ENCODE results near the gene GRM2.

GRM2 gene

DNA sequence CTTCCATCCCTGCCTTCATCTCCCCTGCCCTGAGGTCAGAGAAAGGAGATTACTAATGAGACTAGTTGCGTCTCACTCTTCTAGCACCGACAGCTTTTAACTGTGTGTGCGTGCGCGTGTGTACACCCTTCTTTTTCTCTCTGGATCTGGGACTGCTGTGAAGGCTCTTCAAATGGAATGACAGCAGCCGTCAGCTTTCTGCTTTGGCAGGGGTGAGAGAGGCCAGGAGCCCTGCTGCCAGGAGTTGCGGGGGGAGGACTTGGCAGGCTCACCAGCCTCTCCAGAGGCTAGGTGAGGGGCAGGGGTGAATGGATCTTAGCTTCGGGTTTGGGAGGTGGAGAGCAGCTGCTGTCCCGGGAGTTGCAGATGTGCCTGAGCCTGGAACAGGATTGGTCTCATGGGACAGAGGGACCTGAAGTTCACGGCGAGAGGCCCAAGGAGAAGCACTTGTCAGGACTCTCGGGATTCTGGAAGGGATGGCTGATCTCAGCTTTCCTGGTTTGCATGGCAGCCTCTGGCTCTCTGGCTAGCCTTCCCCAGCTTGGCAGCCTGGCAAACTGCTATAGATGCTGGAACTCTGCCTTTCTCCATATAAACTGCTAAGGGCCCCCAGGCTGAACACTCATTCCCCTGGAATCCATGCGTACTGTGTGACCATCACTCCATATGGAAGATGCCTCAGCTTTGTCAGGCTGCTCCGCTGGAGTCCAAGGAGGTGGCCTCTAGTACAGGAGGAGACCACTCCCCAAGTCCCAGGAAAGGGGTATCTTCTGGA is 19.2 kb upstream of the GRM2 start:
- TF ChIP-seq, protein P1, sequence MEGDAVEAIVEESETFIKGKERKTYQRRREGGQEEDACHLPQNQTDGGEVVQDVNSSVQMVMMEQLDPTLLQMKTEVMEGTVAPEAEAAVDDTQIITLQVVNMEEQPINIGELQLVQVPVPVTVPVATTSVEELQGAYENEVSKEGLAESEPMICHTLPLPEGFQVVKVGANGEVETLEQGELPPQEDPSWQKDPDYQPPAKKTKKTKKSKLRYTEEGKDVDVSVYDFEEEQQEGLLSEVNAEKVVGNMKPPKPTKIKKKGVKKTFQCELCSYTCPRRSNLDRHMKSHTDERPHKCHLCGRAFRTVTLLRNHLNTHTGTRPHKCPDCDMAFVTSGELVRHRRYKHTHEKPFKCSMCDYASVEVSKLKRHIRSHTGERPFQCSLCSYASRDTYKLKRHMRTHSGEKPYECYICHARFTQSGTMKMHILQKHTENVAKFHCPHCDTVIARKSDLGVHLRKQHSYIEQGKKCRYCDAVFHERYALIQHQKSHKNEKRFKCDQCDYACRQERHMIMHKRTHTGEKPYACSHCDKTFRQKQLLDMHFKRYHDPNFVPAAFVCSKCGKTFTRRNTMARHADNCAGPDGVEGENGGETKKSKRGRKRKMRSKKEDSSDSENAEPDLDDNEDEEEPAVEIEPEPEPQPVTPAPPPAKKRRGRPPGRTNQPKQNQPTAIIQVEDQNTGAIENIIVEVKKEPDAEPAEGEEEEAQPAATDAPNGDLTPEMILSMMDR (IDR thresholded peaks at IDR 0.05; ENCODE audit: low read depth, low read length) = no peak

DNA sequence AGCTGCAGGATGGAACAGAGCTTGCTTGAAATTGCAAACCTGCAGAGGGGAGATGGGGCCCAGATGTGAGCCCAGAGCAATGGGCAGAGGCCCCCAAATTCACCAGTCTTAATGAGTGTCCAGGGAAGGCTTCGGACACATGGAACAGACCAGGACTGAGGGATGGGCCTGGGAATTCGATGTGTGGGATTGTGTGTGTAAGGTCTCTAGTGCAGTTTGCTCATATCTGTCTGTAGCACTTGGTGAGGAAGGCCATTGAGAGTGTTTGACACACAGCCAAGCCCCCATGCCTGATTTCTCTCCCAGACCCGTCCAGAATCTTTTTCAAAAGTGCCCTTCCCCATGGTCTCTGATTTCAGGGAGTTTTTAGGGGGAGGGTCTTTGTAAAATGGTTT is 18.7 kb upstream of the GRM2 start:
- TF ChIP-seq, protein P1 (IDR thresholded peaks at IDR 0.05; ENCODE audit: low read depth, low read length) = no peak

More for the DNA sequence above, 19.2 kb upstream of the GRM2 start:
- Histone ChIP-seq H3K36me3 (no peaks in the 10 kb centered on the region), H3K4me1 (no peaks in the 10 kb centered on the region), H3K4me3 (ENCODE audit: low read depth, low read length) (no peak overlapping the region), H3K27me3 (no peaks in the 10 kb centered on the region), H3K9me3 (no peaks in the 10 kb centered on the region)
- no peak for DNase-seq

DNA sequence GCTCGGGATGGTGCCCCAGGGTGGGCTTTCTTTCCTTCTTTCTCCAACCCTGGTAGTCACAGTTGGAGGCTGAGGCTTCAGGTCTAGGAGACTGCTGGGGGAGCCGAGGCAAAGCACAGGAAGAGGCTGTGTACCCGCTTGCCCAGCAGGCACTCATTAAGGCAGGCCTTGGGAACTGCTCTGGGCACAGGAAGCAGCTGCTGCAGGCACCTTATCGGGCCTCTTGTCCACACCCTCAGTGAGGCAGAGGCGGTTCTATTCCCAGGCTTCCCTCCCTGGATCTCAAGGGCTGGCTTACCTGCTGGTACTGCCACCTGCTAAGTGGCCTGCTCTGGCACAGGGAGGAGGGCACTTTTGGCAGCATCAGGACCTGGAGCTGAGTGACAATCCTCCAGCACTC is 15.8 kb upstream of the GRM2 start:
- Histone ChIP-seq H3K36me3 (no peaks in the 10 kb centered on the region), H3K4me3 (ENCODE audit: low read depth, low read length) (no peak overlapping the region), H3K27me3 (no peaks in the 10 kb centered on the region), H3K4me1 (no peaks in the 10 kb centered on the region), H3K9me3 (no peaks in the 10 kb centered on the region)
- no peak for DNase-seq
- TF ChIP-seq, protein P1 (IDR thresholded peaks at IDR 0.05; ENCODE audit: low read depth, low read length) = no peak

More for the DNA sequence above, 18.7 kb upstream of the GRM2 start:
- Histone ChIP-seq H3K36me3 (no peaks in the 10 kb centered on the region), H3K4me1 (no peaks in the 10 kb centered on the region), H3K9me3 (no peaks in the 10 kb centered on the region), H3K27me3 (no peaks in the 10 kb centered on the region), H3K4me3 (ENCODE audit: low read depth, low read length) (no peak overlapping the region)
- DNase-seq = no peak

DNA sequence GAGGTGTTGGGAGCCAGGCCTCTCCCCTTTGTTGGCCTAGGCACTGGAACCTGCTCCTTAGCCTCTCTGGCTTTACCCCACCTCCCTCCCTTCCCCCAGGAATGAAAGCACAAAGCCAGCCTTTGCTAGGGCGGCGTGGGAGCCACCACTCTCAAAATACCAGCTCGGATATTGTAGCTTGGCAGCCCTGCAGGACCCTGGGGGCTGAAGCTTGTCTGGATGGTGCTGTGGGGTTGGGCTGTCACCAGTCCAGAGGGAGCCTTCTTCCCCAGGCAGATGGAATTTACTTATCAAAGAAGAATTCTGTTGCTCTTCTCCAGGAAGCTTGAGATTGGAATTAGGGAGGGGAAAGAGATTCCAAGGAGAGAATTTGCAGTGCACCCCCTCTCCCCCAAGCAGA is 14.9 kb upstream of the GRM2 start:
- Histone ChIP-seq H3K4me3 (ENCODE audit: low read depth, low read length) (no peak overlapping the region), H3K27me3 (no peaks in the 10 kb centered on the region), H3K36me3 (no peaks in the 10 kb centered on the region), H3K9me3 (no peaks in the 10 kb centered on the region), H3K4me1 (no peaks in the 10 kb centered on the region)
- no peak for DNase-seq
- TF ChIP-seq, protein P1 (IDR thresholded peaks at IDR 0.05; ENCODE audit: low read depth, low read length) = no peak

DNA sequence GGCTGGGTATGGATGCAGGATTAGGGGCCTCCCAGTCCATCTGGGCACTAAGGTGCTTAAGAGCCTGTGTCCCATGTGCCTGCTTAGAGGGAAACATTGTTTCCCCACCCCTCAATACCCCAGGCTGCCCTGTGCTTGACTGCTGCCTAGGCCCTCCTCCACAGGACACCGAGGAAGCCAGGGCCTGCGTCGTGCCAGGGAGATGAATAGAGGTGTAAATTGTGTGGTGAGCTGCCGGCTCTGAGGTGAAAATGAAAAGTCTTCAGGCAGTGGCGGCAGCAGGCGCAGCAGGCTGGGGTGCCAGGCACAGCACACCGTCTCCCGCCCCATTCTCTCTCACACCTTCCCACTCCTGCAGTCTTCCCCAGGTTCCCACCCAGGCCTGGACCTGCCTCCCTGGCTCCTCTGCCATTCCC is 13.9 kb upstream of the GRM2 start:
- Histone ChIP-seq H3K4me1 (no peaks in the 10 kb centered on the region), H3K27me3 (no peaks in the 10 kb centered on the region), H3K36me3 (no peaks in the 10 kb centered on the region), H3K9me3 (no peaks in the 10 kb centered on the region), H3K4me3 (ENCODE audit: low read depth, low read length) (no peak overlapping the region)
- TF ChIP-seq, protein P1 (IDR thresholded peaks at IDR 0.05; ENCODE audit: low read depth, low read length) = no peak
- DNase-seq = no peak

DNA sequence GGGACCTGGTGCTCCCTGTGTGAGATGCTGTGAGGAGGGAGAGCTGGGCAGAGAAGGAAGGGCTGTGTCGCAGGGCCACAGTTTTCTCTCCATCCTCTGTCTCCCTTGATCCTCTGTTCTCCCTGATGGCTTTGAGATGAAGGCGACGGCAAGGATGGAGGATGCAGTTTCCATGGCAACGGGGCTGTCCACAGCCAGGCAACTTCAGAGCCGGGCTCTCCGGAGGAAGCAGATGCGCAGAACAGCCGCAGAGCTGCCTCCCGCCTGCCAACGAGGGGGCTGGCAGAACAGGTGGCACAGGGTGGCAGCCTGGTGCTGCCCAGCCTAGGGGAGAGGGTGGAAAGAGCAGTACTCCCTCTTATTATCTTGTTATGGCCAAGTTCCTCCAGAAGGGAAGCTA is 9.9 kb upstream of the GRM2 start:
- Histone ChIP-seq H3K4me3 (ENCODE audit: low read depth, low read length) (no peak overlapping the region), H3K27me3 (no peaks in the 10 kb centered on the region), H3K9me3 (no peaks in the 10 kb centered on the region), H3K36me3 (no peaks in the 10 kb centered on the region), H3K4me1 (no peaks in the 10 kb centered on the region)
- TF ChIP-seq, protein P1 (IDR thresholded peaks at IDR 0.05; ENCODE audit: low read depth, low read length) = no peak
- DNase-seq = no peak

Data from BE2C (cell line).